ENCODE data around the gene DCAF6.

Gene DCAF6

DNA sequence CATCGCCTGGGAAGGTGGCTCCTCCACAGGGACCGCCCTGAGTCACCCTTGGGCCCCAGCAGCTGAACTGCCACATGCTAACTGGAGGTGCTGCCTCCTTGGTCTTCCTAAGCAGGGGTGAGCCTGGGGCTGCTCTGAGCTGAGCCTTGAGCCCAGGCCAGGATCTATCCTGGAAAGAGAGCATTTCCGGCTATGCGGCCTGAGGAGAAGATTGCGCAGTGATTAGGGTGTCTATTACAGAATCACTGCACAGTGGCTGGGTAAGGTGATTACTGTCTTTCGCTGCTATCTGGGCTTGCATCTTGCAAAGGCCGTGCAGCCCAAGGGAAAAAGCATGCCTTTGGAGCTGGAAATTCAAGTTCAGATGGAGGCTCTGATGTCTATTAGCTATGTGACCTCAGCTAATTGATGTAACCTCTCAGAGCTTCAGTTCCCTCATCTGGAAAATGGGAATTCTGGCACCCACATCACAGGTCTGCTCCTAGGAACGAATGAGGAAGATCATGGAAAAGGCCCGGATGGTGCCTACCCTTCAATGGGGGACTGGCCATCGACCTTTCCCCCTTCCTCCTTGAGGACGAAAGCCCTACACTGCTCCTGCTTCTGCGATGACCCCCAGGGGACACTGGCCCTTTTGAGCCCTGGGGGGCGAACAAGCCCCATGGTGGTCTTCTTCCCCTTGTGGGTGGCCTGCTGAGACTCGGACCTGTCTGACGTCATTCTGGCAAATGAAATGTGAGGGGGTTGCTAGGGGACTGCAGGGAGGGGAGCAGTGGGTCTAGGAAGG is 162.2 kb downstream of the DCAF6 start:
- DNase-seq (ENCODE audit: low read depth in 2 of 3, low spot score in 2 of 3), result no peak

DNA sequence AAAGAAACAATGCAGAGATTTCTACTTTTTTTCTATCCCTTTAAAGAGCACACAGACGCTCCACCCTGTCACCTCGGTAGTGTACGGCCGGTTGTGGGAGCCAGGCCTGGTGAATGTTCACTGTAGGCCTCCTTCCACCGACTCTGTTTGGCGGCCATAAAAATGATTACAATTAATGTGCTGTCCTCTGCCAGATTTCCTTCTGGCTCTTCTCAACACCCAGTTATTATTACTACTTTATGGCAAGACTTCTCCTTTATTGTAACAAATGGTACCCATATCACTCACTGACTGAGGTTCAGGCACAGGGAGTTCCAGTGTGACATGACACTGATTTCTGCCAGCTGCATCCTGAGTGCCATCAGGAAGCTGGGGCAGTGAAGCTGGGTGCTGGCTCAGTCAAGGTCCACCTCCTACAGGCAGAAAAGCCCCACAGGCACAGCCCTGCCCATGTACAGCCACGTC is 162.9 kb downstream of the DCAF6 start:
- no peak for DNase-seq (ENCODE audit: low read depth in 2 of 3, low spot score in 2 of 3)

DNA sequence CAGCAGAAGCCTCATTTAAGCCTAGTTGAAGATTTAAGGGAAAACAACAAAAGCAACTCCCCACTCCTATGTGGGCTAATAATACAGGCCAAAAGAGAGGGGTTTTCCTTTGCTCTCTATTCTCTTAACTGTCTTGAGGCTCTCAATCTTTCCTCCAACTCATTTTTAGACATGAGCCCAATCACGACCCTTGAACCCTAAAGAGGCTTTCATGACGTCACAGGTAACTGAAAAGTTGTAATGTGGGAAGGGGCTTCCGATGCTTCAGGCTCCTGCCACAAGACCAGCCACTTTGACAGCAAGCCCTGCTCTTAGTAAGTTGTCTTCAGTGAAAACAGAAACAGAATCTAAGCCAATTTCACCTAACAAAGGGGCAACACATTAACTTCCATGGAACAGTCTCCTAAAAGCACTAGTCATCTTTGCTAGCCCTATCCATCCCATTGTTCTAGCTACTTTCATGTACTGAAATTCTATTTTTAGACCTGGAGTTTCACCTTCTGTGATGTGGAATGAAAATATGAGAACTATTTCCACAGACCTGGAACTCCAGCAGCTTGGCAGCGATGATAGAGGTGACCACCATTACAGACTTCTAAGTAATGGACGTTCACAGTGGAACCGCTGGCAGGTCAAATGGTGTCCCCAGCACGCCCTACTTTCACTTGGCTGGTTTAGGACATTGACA is 164.0 kb downstream of the DCAF6 start:
- DNase-seq (ENCODE audit: low read depth in 2 of 3, low spot score in 2 of 3), result no peak

DNA sequence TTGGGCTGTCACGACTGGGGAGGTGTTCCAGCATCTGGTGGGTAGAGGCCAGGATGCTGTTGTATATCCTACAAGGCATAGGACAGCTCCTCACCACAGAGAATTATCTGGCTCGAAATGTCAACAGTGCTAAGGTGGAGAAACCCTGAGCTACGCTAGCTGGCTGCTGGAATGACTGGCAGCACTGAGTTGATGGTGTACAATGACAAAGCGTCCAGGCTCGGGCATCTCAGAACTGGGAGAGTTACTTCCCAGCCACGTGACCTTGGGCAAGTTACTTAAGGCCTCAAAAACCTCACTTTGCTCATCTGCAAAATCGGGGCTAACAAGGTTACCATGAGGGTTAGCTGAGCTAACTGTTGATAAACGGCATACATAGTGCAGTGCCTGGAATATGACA is 164.9 kb downstream of the DCAF6 start:
- DNase-seq (ENCODE audit: low read depth in 2 of 3, low spot score in 2 of 3), result no peak

DNA sequence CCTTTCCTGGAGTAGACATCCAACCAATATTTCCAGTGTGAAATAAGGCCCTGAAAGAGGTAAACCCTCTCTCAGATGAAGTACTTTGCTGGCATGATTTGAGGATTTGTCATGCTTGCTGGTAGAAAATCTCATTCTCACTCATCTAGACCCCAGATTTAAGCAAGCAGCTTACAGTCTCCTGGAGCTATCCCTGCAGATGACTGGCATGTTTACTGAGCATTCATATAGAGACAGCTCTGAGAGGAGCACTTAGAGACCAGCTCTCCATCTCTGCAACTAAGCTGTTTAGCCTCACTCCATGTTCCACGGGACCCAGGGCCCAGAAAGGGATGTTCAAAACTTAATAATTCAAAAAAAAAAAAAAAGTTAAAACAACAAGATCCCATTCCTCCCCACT is 166.0 kb downstream of the DCAF6 start:
- DNase-seq (ENCODE audit: low read depth in 2 of 3, low spot score in 2 of 3), result no peak

DNA sequence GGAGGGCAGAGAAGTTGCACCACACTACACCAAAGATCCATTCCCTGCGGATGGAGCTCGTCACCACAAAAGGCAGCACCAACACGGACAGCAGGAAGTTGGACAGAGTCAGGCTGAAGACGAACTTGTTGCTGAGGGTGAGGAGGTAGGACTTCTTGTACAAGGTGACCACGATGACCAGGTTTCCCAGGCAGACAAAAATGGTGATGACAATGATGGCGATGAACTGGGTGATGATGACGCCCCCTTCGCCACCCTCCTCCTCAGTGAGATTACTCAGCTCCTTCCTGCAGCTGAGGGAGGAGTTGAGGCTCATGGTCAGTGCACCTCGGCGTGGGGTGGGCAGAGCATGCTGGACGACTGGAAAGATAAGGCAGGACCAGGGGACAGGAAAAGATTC is 168.1 kb downstream of the DCAF6 start:
- DNase-seq (ENCODE audit: low read depth in 2 of 3, low spot score in 2 of 3), result no peak

DNA sequence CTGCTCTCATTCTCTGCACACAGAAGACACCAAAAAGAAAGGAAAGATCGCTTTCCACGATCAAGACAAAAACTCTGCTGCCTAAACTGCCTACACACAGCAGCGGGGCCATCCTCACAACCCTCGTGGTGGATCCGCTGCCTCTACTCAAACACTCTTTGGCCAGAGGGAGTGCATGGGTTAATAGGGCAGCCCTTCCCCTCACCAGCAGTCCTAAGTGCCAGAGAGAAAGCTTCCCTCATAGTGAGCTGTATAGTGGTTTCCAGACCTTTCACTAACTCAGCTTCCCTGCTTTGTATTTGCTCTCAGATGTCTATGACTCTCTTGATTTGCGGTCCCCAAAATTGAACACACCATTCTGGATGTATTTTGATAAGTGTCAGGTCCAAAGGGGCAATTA is 169.4 kb downstream of the DCAF6 start:
- no peak for DNase-seq (ENCODE audit: low read depth in 2 of 3, low spot score in 2 of 3)

DNA sequence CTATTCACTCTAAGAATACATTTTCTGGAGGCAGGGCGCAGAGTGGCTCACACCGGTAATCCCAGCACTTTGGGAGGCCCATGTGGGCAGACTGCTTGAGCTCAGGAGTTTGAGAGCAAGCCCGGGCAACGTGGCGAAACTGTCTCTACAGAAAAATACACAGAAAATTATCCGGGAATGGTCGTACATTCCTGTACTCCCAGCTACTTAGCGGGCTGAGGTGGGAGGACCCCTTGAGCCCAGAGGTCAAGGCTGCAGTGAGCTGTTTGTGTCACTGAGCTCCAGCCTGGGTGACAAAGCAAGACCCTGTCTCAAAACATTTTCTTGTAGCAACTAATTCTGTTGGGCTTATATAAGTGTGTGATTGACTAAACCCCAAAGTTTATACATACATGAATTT is 169.8 kb downstream of the DCAF6 start:
- DNase-seq (ENCODE audit: low read depth in 2 of 3, low spot score in 2 of 3), result no peak

DNA sequence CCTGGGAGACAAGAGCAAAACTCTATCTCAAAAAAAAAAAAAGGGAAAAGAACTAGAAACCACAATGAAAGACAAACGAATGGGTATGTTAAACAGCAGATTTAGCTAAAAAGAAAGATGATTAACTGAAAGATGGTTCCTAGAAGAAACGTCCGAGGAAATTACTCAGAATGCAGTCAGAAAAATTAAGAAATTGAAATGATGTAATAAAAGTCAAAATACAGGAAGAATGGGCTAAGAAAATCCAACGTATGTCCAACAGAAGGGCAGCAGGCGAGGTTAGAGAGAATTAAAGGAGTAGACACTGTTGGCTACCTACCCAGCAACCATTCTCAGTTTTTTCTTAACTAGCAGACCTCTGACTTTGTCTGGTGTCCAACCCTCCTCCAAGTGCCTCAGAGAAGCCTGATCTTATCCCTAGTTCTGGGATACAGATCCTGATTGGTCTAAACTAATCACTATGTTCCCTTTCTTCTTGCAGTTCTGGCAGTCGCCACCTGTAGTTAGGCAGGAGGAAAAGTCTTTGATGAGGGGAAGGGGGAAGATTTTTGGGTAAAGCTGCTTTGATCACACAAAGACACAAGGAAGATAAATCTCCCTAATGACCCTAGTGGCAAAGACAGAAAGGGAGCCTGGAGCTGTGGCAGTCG is 174.5 kb downstream of the DCAF6 start:
- no peak for DNase-seq (ENCODE audit: low read depth in 2 of 3, low spot score in 2 of 3)

DNA sequence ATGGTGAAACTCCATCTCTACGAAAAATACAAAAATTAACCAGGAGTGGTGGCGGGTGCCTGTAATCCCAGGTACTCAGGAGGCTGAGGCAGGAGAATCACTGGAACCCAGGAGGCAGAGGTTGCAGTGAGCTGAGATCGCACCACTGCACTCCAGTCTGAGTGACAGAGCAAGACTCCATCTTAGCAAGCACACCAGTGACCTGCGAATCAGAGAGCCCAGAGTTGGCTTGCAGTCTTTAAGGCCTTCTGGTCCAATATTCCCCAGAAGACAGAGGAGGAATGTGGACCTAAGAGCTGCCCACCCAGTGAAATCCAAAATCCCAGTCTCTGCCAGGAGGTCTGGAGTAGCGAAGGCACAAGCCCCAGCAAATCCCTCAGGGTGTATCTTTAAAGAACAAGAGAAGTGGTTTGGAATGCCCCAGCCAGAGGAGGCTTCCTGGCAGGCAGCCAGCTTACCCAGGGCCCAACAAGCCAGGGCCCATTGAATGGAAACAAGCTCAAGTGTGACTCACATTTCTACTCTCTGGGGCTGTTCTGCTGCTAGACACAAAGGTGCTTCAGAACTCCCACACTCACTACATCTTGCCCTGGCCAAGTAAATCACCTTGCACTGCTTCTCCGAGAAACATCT is 176.3 kb downstream of the DCAF6 start:
- peak in 2 of 3 experiments; percentile 17 to 50 for DNase-seq (ENCODE audit: low read depth in 2 of 3, low spot score in 2 of 3)

DNA sequence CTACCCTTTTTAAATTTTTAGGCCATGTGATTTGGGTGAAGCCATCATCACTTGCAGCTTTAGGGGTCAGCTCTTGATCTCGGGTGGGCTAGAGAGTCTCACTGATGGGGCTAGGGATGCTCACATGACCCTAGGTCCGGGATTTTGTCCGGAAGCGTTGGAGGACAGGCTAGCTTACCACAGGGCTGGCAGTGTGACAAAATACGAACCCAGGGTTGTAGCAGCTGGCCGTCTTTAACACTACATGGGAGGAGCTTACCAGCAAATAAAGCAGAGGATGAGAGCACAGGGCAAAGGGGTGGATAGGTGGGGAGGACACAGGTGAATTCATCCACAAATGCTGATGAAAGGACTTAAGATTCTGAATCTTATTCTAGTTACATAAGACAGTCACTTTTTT is 178.4 kb downstream of the DCAF6 start:
- DNase-seq (ENCODE audit: low read depth in 2 of 3, low spot score in 2 of 3), result no peak

DNA sequence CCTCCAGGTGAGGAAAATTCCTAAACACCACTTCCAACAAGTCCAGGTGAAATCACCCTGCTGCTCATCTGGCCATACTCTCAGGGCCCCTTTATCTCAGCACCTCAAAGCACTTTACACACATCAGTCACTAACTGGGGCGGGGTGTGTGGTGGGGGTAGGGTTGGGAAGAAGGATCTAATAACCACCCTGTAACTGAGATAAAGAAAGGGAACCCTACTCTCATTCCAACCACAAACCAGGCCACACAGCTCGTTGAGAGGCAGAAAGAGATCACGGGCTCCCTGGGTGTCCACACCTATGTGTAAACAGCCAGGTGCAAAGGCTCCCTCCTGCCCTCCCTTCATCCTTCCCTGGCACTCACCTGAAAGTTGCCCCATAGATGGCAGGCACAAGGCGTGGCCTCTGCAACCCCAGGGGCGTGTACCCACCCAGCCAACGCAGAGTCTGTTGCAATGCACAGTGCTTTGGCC is 179.9 kb downstream of the DCAF6 start:
- DNase-seq (ENCODE audit: low read depth in 2 of 3, low spot score in 2 of 3), result no peak

DNA sequence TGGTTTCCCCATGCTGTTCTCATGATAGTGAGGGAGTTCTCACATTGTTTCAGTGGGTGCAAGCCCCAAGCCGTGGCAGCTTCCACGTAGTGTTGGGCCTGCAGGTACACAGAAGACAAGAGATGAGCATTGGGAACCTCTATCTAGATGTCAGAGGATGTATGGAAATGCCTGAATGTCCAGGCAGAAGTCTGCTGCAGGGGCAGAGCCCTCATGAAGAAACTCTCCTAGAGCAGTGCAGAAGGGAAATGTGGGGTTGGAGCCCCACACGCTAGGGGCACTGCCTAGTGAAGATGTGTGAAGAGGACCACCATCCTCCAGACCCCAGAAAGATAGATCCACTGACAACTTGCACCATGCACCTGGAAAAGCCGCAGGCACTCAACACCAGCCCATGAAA is 183.3 kb downstream of the DCAF6 start:
- DNase-seq (ENCODE audit: low read depth in 2 of 3, low spot score in 2 of 3), result no peak

DNA sequence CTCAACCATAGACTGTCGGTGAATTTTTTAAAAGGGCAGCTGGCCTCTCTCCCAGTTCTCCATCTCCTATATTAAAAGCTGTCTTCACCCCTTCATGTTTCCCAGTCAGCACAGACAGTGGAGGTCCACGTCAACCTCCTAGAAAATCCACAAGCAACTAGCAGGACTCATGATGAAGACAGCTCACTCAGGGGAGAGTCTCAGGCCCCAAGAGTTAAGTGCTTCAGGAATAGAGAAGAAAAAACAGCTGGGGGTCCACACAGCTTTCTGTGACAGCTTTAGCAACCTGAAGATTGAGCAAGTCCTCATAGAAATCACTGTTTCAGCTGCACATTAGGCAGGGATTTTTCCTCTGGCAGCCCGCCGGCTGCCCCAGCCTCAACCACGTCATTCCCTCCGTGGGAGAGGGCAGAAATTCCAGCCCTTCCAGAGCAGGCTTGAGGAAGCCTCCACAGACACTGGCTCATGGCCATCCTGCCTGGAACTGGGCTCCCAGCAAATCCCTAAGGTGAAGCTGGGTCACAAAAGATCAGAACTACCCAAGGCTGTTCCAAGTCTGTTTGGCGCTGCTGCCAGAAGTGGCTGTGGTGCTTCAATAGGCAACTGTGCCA is 185.0 kb downstream of the DCAF6 start:
- DNase-seq (ENCODE audit: low read depth in 2 of 3, low spot score in 2 of 3), result no peak

DNA sequence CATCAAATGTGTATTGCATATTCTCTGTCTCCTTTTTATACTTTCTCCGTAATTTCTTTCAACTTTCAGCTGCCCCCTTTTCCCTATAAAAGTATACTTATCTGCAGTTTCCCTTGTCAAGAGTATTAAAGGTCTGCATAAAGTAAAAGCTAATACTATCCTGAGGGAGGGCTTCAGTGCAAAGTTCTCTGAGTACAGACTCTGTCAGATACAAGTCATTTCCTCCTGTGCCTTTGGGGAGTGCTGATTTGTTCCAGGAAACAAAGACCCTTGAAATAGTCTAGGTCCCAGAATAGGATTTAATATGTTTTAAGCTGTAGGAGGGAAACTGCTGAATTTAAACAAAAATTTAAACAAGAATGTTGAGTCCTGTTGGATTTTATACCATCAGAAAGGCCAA is 188.6 kb downstream of the DCAF6 start:
- no peak for DNase-seq (ENCODE audit: low read depth in 2 of 3, low spot score in 2 of 3)

All from activated CD8-positive, alpha-beta memory T cell treated with anti-CD3 and anti-CD28 coated beads for 48 hours (primary cell).